ENCODE measurements around the gene ALG12. TPM values are rescaled to one million over a fixed set of nuclear protein-coding genes. Genes with fewer than 3 reads are reported as not detected.

Gene ALG12
- total and polyA plus RNA-seq, 2 of the 13 experiments (the other 11 are each of a cell fraction or from before 2014, with no cell fraction given), result 7.8 to 15.8 TPM

GRCh38 chr22:49961601-49962011 is 43.4 kb upstream of the ALG12 start (continued):
- TF ChIP-seq ZNF687 (CRISPR knock-in tag; IDR thresholded peaks at IDR 0.05), result peak; percentile 48
- no peak for TF ChIP-seq ZNF570 (CRISPR knock-in tag; IDR thresholded peaks at IDR 0.05; ENCODE audit: borderline replicate concordance)
- TF ChIP-seq DMAP1 (CRISPR knock-in tag; IDR thresholded peaks at IDR 0.05), result peak; percentile 18; the same call in 1 of the 2 replicates
- TF ChIP-seq POGZ (CRISPR knock-in tag; IDR thresholded peaks at IDR 0.05), result no peak
- TF ChIP-seq ZNF546 (CRISPR knock-in tag; conservative IDR thresholded peaks at IDR 0.05), result no peak
- no peak for TF ChIP-seq NR1H2 (CRISPR knock-in tag; IDR thresholded peaks at IDR 0.05; ENCODE audit: borderline replicate concordance, low read depth)
- TF ChIP-seq ZNF350 (CRISPR knock-in tag; IDR thresholded peaks at IDR 0.05; ENCODE audit: borderline replicate concordance, low read depth), result no peak
- TF ChIP-seq JUN (CRISPR knock-in tag; IDR thresholded peaks at IDR 0.05), result no peak
- no peak for TF ChIP-seq GTF2F1 (IDR thresholded peaks at IDR 0.05; ENCODE audit: low read length)
- no peak for TF ChIP-seq ZNF678 (CRISPR knock-in tag; IDR thresholded peaks at IDR 0.05)
- TF ChIP-seq ZNF747 (CRISPR knock-in tag; IDR thresholded peaks at IDR 0.05; ENCODE audit: borderline replicate concordance), result no peak
- peak; percentile 24; the same call in 1 of the 2 replicates for TF ChIP-seq ZFY (CRISPR knock-in tag; IDR thresholded peaks at IDR 0.05)
- TF ChIP-seq AGO2 (optimal IDR thresholded peaks at IDR 0.05; ENCODE audit: low read depth, low read length), result peak; percentile 94
- TF ChIP-seq YEATS4 (CRISPR knock-in tag; IDR thresholded peaks at IDR 0.05; ENCODE audit: borderline replicate concordance), result 0 out of 2 replicates have a peak, but pooled peaks have one; percentile 12
- peak; percentile 66 for TF ChIP-seq ZNF777 (CRISPR knock-in tag; IDR thresholded peaks at IDR 0.05)
- no peak for TF ChIP-seq ZBTB37 (CRISPR knock-in tag; IDR thresholded peaks at IDR 0.05)
- TF ChIP-seq RBFOX2 (IDR thresholded peaks at IDR 0.05; ENCODE audit: low read depth, low read length), result peak; percentile 84
- peak; percentile 27; the same call in 1 of the 2 replicates for TF ChIP-seq ZFP91 (CRISPR knock-in tag; IDR thresholded peaks at IDR 0.05; ENCODE audit: borderline replicate concordance)
- TF ChIP-seq NRL (CRISPR knock-in tag; IDR thresholded peaks at IDR 0.05; ENCODE audit: borderline replicate concordance), result peak; percentile 62; the same call in 1 of the 2 replicates
- no peak for TF ChIP-seq CSRNP1 (CRISPR knock-in tag; IDR thresholded peaks at IDR 0.05)
- TF ChIP-seq EHMT2 (IDR thresholded peaks at IDR 0.05; ENCODE audit: borderline replicate concordance, low read depth, low read length), result no peak
- no peak for TF ChIP-seq TCF7 (IDR thresholded peaks at IDR 0.05; ENCODE audit: low read depth)
- TF ChIP-seq WIZ (CRISPR knock-in tag; IDR thresholded peaks at IDR 0.05), result no peak
